Osteoblast (primary cell): ENCODE results near the gene STX16. TPM values are rescaled to one million over a fixed set of nuclear protein-coding genes. Genes with fewer than 3 reads are reported as not detected.
"Not testable (repeated sequence)": the region's sequence is repeated elsewhere in the genome, so short reads cannot be mapped to it uniquely, and the experiment has no call there.

Experiments
- DNase-seq: peaks from one replicate; pipeline ENCODE4 v3.0.0; 2011; ENCODE audit warnings: low spot score, mixed read lengths; ENCODE audit not compliant: insufficient read length; ENCODE audit errors: missing footprints
- H2AFZ ChIP-seq: 2 replicates; pipeline ENCODE4 v1.6.0; 2011; ENCODE audit warnings: mild to moderate bottlenecking, low read length
- H3K27ac ChIP-seq: 2 replicates; pipeline ENCODE4 v1.5.1; 2011; ENCODE audit warnings: mild to moderate bottlenecking, low read depth, low read length, moderate library complexity
- H3K27me3 ChIP-seq: 2 replicates; pipeline ENCODE4 v1.6.0; 2012; ENCODE audit warnings: mild to moderate bottlenecking, control low read depth, inconsistent platforms, low read length, moderate library complexity; ENCODE audit not compliant: insufficient read depth
- H3K36me3 ChIP-seq: 2 replicates; pipeline ENCODE4 v1.5.1; 2011; ENCODE audit warnings: mild to moderate bottlenecking, low read length, control low read depth, moderate library complexity; ENCODE audit not compliant: insufficient read depth
- H3K4me1 ChIP-seq: 2 replicates; pipeline ENCODE4 v1.5.1; 2011; ENCODE audit warnings: mild to moderate bottlenecking, low read length, control low read depth, moderate library complexity; ENCODE audit not compliant: insufficient read depth
- H3K4me2 ChIP-seq: 2 replicates; pipeline ENCODE4 v1.6.0; 2011; ENCODE audit warnings: mild to moderate bottlenecking, low read length; ENCODE audit not compliant: insufficient read depth
- H3K4me3 ChIP-seq: fragments of 200-600 bp; sonication (generic); 3 replicates; pipeline ENCODE4 v1.5.1; 2012; ENCODE audit warnings: mild to moderate bottlenecking, low read length, inconsistent platforms; ENCODE audit not compliant: insufficient read depth
- H3K79me2 ChIP-seq: 2 replicates; pipeline ENCODE4 v1.6.0; 2012; ENCODE audit warnings: mild to moderate bottlenecking, low read length, control low read depth, inconsistent platforms; ENCODE audit not compliant: insufficient read depth
- H3K9me3 ChIP-seq: 2 replicates; pipeline ENCODE4 v1.5.1; 2011; ENCODE audit warnings: low read depth, low read length, control low read depth
- H4K20me1 ChIP-seq: 2 replicates; pipeline ENCODE4 v1.6.0; 2012; ENCODE audit warnings: mild to moderate bottlenecking, low read length, control low read depth; ENCODE audit not compliant: insufficient read depth
- total RNA-seq: library from RNA; depleted of rRNA; stranded (reverse); fragments of >200 nt; gene quantifications from 2 replicates; pipeline ENCODE4 v1.2.3, GENCODE V29; 2012
- TF ChIP-seq, protein P1 (sequence below): IDR thresholded peaks from 2 replicates; pipeline ENCODE4 v1.5.1; 2011; ENCODE audit warnings: mild to moderate bottlenecking, low read depth, low read length, moderate library complexity; ENCODE audit errors: extremely low read depth

The STX16 gene
- total RNA-seq, 1 donor: 28.6 TPM

DNA sequence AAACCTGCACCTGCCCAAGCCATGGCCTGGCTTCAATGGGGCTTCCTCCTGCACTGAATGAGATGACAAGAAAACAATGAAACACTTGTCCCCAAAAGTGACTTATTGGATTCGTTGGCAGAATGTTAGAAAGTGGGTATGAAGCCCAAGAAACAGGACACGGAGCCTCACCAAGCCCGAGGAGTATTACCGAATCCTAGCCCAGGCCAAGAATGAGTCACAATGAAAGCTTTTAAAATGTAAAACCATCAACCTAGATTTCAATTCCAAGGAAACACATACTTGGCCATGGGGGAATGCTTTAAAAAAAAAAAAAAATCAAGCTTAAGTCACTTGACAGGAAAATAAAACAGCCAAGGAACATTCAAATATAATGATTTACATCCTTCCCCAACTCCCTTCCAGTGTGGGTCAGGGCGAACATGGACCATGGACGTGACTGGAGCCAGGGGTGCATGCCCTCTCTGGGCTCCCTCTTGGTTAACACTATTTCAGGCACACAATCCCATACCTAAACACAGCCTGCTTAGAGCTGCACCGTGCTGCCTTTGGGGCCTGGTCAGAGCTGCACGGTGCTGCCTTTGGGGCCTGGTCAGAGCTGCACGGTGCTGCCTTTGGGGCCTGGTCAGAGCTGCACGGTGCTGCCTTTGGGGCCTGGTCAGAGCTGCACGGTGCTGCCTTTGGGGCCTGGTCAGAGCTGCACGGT, 3.1 kb upstream of the STX16 start:
- Histone ChIP-seq H3K27me3 (no peaks in the 10 kb centered on the region), H3K4me2 (peak overlapping the region; percentile 20), H4K20me1 (peaks cover 2% of the 10 kb centered on the region), H3K36me3 (no peaks in the 10 kb centered on the region), H3K27ac (peak overlapping the region; percentile 33), H2AFZ (no peak overlapping the region), H3K4me1 (peaks cover 24% of the 10 kb centered on the region), H3K4me3 (no peak overlapping the region), H3K9me3 (no peaks in the 10 kb centered on the region), H3K79me2 (peaks cover 19% of the 10 kb centered on the region)
- peak; percentile 99 for DNase-seq
- TF ChIP-seq, protein P1, sequence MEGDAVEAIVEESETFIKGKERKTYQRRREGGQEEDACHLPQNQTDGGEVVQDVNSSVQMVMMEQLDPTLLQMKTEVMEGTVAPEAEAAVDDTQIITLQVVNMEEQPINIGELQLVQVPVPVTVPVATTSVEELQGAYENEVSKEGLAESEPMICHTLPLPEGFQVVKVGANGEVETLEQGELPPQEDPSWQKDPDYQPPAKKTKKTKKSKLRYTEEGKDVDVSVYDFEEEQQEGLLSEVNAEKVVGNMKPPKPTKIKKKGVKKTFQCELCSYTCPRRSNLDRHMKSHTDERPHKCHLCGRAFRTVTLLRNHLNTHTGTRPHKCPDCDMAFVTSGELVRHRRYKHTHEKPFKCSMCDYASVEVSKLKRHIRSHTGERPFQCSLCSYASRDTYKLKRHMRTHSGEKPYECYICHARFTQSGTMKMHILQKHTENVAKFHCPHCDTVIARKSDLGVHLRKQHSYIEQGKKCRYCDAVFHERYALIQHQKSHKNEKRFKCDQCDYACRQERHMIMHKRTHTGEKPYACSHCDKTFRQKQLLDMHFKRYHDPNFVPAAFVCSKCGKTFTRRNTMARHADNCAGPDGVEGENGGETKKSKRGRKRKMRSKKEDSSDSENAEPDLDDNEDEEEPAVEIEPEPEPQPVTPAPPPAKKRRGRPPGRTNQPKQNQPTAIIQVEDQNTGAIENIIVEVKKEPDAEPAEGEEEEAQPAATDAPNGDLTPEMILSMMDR: no peak

DNA sequence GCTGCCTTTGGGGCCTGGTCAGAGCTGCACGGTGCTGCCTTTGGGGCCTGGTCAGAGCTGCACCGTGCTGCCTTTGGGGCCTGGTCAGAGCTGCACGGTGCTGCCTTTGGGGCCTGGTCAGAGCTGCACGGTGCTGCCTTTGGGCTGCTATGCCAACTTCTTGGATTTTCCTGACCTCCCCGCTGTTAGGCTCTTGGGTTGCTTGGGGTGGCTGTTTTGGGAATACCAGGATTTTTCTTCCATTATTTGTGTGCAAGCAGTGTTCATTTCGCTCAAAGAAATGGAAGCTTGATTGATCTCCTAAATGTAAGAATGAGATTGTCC, 2.6 kb upstream of the STX16 start:
- H3K27me3 ChIP-seq, H3K4me2 ChIP-seq: not testable (repeated sequence)

DNA sequence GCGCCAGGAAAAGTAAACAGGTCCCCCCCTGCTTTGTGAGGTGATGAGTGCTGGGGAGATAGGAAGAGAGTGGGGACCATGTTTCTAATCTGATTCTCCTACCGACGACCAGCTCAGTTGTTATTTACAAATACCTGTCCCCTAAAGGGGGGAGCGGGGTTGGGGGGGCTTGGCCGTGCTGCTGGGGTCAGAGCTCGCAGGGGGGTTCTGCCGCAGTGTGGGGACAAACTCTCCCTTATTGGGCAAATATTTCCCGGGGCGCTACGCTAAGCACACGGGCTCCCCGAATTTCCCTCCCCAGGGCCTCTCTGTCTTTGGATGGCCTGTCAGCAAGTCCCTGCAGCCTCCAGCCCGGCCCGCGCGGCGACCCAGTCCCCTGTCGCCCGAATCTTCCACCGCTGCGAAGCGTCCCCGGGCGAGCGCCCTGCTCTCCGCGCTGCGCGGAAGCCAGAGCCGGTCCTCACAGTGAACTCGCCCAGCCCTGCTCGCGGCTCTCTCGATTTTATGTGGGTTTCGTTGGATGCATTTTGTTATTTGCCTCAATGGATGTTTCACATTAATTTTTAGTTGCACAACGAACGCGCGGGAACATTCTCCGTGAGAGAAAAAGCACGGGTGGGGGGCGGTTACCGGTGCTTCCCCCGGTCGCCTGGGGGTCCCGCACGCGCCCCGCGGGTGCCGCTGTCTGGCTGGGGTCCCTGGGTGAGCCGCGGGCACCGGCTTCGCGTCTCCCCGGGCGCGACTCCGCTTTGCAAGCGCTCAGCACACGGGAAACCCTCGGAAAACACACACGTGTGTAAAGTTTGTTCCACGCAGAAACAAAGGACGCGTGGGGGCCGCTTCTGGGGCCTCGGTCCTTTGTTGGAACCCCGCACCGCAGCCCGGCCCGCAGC, 1.5 kb upstream of the STX16 start:
- Histone ChIP-seq H3K27ac (no peak overlapping the region), H3K27me3 (no peaks in the 10 kb centered on the region)

More for the DNA sequence above, 2.6 kb upstream of the STX16 start:
- Histone ChIP-seq H3K4me1 (peaks cover 27% of the 10 kb centered on the region), H3K79me2 (peaks cover 24% of the 10 kb centered on the region)
- DNase-seq, H3K4me3 ChIP-seq, H4K20me1 ChIP-seq, H3K27ac ChIP-seq, H2AFZ ChIP-seq, H3K9me3 ChIP-seq, H3K36me3 ChIP-seq: not testable (repeated sequence)

DNA sequence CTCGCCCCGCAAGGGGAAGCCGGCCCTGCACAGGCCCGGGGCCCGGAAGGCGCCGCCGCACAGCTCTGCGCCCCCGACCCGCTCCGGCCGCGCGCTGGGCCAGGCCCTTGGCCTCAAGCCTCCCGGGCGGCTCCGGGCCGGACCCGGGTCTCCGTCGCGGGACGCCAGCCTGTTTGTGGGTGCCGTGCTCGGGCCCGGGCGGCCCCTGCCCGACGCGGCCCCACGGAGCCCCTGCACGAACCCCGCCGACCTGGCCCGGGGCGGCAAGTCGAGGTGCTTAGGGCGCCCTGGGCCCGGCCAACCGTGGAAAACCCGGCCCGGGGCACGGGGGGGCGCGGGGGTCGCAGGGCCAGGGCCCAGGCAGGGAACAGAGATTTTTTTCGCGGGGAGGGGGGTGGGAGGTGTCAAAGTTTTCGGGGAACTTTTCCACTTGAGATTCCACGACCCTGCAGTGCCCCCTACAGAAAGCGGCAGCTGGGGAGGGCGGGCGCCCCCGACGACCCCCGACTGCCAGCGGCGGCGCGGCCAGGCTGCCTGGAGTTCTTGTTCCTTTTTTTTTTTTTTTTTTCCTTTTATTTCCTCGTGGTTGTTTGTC, 805 bp upstream of the STX16 start:
- peak; percentile 97 for DNase-seq
- Histone ChIP-seq H3K27me3 (no peaks in the 10 kb centered on the region), H2AFZ (peak overlapping the region; percentile 95), H3K79me2 (peaks cover 42% of the 10 kb centered on the region), H3K4me3 (peak overlapping the region; percentile 95), H3K27ac (peak overlapping the region; percentile 90), H4K20me1 (peaks cover 5% of the 10 kb centered on the region), H3K9me3 (no peaks in the 10 kb centered on the region), H3K4me2 (peak overlapping the region; percentile 98), H3K36me3 (no peaks in the 10 kb centered on the region), H3K4me1 (peaks cover 42% of the 10 kb centered on the region)
- TF ChIP-seq, protein P1: no peak

More for the DNA sequence above, 1.5 kb upstream of the STX16 start:
- Histone ChIP-seq H3K36me3 (no peaks in the 10 kb centered on the region), H3K9me3 (no peaks in the 10 kb centered on the region), H4K20me1 (peaks cover 5% of the 10 kb centered on the region), H3K4me3 (peak overlapping the region; percentile 95), H3K79me2 (peaks cover 35% of the 10 kb centered on the region), H3K4me2 (peak overlapping the region; percentile 98), H3K4me1 (peaks cover 37% of the 10 kb centered on the region), H2AFZ (peak overlapping the region; percentile 95)
- DNase-seq: no peak
- TF ChIP-seq, protein P1: no peak
